AG04450 (cell line): Measurements from ENCODE around the gene SKA1. TPM values are rescaled to one million over a fixed set of nuclear protein-coding genes. Genes with fewer than 3 reads are reported as not detected.
"Not testable (repeated sequence)": the region's sequence is repeated elsewhere in the genome, so short reads cannot be mapped to it uniquely, and the experiment has no call there.

Experiments used
- CTCF ChIA-PET: fragments of 300-600, 350-600 bp; formaldehyde crosslinking; extraction: SDS; loops from one replicate; lab custom pipeline; 2022; ENCODE audit warnings: antibody characterized with exemption, inconsistent platforms; lab: Charles Lee
- POLR2A ChIA-PET: fragments of 350-600 bp; formaldehyde crosslinking; extraction: SDS; loops from one replicate; lab custom pipeline; 2021; ENCODE audit warnings: antibody characterized with exemption, inconsistent platforms; lab: Yijun Ruan, JAX
- DNase-seq: peaks from one replicate; pipeline ENCODE4 v3.0.0-alpha.2; 2011; ENCODE audit warnings: low read depth, low spot score
- H3K27ac ChIP-seq: one replicate; pipeline ENCODE4 v1.5.1; 2012; ENCODE audit warnings: low read depth, low read length, control low read depth
- H3K27me3 ChIP-seq: one replicate; pipeline ENCODE4 v1.6.0; 2012; ENCODE audit warnings: low read length; ENCODE audit not compliant: control insufficient read depth, insufficient read depth
- H3K4me3 ChIP-seq: 2 replicates; pipeline ENCODE4 v1.5.1; 2011; ENCODE audit warnings: mild to moderate bottlenecking, low read depth, low read length, control low read depth
- H3K9me3 ChIP-seq: 2 replicates; pipeline ENCODE4 v1.5.1; 2012; ENCODE audit warnings: low read length; ENCODE audit not compliant: control insufficient read depth, insufficient read depth
- polyA plus RNA-seq: library from polyadenylated mRNA; depleted of rRNA; stranded (reverse); fragments of >200 nt; gene quantifications from 2 replicates; pipeline ENCODE4 v1.2.3, GENCODE V29; 2011
- TF ChIP-seq, protein P1 (sequence below): IDR thresholded peaks from 2 replicates; pipeline ENCODE4 v1.5.1; 2011; ENCODE audit warnings: low read depth, low read length, control low read depth, inconsistent platforms

The SKA1 gene
- polyA plus RNA-seq, 1 experiment: 6.2 TPM

DNA sequence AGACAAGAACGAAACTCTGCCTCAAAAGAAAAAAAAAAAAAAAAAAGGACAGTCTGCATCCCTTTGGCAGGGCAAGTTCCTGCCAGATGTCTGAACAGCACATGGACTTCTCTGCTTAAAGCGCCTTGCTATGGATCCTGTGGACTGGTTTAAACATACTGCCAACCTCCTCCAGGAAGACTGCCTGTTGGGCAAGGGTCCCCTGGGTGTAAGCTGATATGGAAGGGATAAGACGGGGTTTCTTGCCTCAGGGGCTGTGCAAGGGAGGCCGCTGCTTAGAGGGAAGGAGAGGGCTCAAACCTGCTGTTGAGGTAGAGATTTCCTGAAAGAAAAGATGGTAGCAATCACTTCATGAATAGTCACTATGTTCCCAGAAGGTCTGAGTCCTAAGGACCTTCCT lies 22.2 kb downstream of the SKA1 start:
- peaks cover 2% of the 10 kb centered on the region for H3K27me3 ChIP-seq
- H3K9me3 ChIP-seq: no peaks in the 10 kb centered on the region
- POLR2A ChIA-PET: no interaction called here
- CTCF ChIA-PET: no interaction called here
- H3K4me3 ChIP-seq: no peak overlapping the region
- DNase-seq: no peak
- TF ChIP-seq, protein P1, sequence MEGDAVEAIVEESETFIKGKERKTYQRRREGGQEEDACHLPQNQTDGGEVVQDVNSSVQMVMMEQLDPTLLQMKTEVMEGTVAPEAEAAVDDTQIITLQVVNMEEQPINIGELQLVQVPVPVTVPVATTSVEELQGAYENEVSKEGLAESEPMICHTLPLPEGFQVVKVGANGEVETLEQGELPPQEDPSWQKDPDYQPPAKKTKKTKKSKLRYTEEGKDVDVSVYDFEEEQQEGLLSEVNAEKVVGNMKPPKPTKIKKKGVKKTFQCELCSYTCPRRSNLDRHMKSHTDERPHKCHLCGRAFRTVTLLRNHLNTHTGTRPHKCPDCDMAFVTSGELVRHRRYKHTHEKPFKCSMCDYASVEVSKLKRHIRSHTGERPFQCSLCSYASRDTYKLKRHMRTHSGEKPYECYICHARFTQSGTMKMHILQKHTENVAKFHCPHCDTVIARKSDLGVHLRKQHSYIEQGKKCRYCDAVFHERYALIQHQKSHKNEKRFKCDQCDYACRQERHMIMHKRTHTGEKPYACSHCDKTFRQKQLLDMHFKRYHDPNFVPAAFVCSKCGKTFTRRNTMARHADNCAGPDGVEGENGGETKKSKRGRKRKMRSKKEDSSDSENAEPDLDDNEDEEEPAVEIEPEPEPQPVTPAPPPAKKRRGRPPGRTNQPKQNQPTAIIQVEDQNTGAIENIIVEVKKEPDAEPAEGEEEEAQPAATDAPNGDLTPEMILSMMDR: no peak
- no peak overlapping the region for H3K27ac ChIP-seq

DNA sequence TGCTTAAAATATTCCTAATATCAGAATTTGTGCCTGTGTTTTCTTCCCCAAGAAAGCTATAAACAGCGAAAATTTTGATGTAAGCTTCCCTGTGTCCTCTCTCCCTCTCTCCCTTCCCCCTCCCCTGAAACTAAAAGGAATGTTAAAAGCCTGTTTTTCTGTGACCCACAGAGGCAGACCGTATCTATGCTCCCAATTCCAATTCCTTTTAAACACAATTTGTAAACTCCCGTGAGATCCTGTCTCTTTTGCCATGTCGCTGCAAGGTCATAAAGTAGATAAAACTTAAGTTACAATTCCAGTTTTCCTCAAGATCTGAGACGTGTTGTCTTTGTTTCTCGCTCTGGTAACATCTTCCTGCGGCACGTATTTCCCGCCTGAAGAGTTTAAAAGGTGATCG lies 23.3 kb downstream of the SKA1 start:
- ChIA-PET POLR2A (no interaction called here), CTCF (no interaction called here)
- no peak overlapping the region for H3K27ac ChIP-seq
- no peaks in the 10 kb centered on the region for H3K9me3 ChIP-seq
- H3K4me3 ChIP-seq: no peak overlapping the region
- no peak for DNase-seq
- TF ChIP-seq, protein P1: no peak
- H3K27me3 ChIP-seq: peaks cover 4% of the 10 kb centered on the region

DNA sequence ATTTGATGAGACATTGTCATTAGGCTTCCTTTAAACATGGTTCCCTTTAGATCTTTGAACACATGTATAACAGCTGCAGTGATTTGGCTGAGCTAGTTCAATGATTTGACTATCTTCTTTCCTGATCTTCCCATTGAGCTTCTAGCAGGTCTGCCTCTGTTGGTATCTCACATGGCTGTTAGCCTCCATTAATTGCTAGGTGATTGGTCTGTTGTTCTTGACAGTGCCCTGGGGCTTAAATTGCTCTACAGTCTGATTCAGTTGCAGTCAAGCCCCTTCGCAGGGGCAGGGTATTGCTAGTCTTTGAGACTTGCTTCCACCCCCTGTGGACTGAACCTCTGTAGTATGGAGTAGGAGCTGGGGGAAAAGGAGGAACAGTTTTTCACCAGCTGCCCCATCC lies 24.1 kb downstream of the SKA1 start:
- H3K27ac ChIP-seq: no peak overlapping the region
- peaks cover 9% of the 10 kb centered on the region for H3K27me3 ChIP-seq
- ChIA-PET POLR2A (no interaction called here), CTCF (interaction anchor here (1.3 kb wide), 1 partner anchor 29 kb away, joined by 3 read pairs; no protein-coding TSS in a partner anchor)
- DNase-seq: no peak
- H3K4me3 ChIP-seq: no peak overlapping the region
- TF ChIP-seq, protein P1: no peak
- no peaks in the 10 kb centered on the region for H3K9me3 ChIP-seq

DNA sequence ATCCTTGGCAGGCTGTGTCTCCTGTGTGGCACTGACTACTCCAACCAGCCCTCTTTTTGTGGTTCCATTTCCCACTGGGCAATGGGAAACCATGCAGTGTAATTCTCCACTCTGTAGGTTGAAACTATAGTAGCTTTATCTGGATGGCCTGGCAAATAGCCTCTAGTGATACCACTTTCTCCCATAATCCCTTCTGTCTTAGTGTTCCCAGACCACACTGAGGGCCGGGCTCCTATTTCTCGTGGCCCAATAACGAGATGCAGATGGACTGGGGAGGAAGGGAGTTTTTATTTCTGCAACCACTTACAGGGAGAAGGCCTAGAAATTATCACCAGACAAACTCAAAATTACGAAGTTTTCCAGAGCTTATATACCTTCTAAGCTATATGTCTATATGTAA lies 24.7 kb downstream of the SKA1 start:
- POLR2A ChIA-PET: no interaction called here
- CTCF ChIA-PET: interaction anchor here (0.6 to 1.3 kb wide), 2 partner anchors 29 to 42 kb away, joined by 3 read pairs; no protein-coding TSS in a partner anchor
- no peaks in the 10 kb centered on the region for H3K9me3 ChIP-seq

DNA sequence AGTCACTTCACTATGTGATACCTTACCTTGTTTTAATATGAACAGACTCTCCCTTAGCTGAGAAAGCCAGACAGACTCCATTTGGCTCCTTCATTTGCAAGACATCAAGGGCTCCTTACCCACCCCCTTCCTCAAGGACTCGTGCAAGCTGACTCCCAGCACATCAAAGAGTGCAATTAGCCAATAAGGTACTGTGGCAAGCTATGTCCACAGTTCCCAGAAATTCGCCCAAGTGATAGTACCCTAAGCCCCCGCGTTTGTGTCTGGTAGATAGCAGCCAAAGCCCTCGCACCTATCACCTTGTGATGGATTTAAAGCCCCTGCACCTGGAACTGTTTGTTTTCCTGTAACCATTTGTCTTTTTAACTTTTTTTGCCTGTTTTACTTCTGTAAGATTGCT lies 25.6 kb downstream of the SKA1 start:
- POLR2A ChIA-PET, H3K4me3 ChIP-seq, H3K27ac ChIP-seq, H3K9me3 ChIP-seq, DNase-seq: not testable (repeated sequence)
- peaks cover 15% of the 10 kb centered on the region for H3K27me3 ChIP-seq
- CTCF ChIA-PET: interaction anchor here (0.6 to 1.3 kb wide), 2 partner anchors 28 to 43 kb away, joined by 3 read pairs; no protein-coding TSS in a partner anchor

More for the DNA sequence above, 24.7 kb downstream of the SKA1 start:
- DNase-seq: no peak
- Histone ChIP-seq H3K27me3 (peaks cover 11% of the 10 kb centered on the region), H3K4me3 (no peak overlapping the region), H3K27ac (no peak overlapping the region)
- TF ChIP-seq, protein P1: no peak
